HepG2 (cell line): ENCODE measurements around the gene DNPH1. TPM values are rescaled to one million over a fixed set of nuclear protein-coding genes. Genes with fewer than 3 reads are reported as not detected.

ENCODE experiments used
- ATAC-seq: fragments of 200-7000 bp; cut with Tn5 transposase; 3 replicates; pipeline ENCODE4 v1.9.1; 2020; ENCODE audit warnings: mild to moderate bottlenecking, moderate library complexity
- BruUV-seq: library from RNA; stranded (reverse); fragments of 400-500 nt; replicated peaks from 2 replicates; lab custom pipeline; 2021; lab: Mats Ljungman, UMichigan
- CTCF ChIA-PET: fragments of 300-600 bp; formaldehyde crosslinking; extraction: SDS; loops from one replicate; lab custom pipeline; 2021; ENCODE audit warnings: low total read pairs, inconsistent platforms, low intra/inter-chr PET ratio; lab: Yijun Ruan, JAX
- POLR2A ChIA-PET: fragments of 350-600 bp; sonication (Branson Sonifier 250); formaldehyde crosslinking; loops from one replicate; lab custom pipeline; 2020; ENCODE audit warnings: antibody characterized with exemption, inconsistent platforms; lab: Yijun Ruan, JAX
- DNase-seq: peaks from one replicate; pipeline ENCODE4 v3.0.0-alpha.2; 2015; ENCODE audit warnings: low spot score
- FAIRE-seq: peaks from 3 replicates; lab custom pipeline; 2011; peaks lifted over from hg19 to GRCh38; lab: Jason Lieb, UNC
- H2AFZ ChIP-seq: one replicate; pipeline ENCODE4 v1.6.1; 2011; ENCODE audit warnings: low read length, inconsistent platforms
- H3K27ac ChIP-seq: fragments of 300-600 bp; 3 replicates; pipeline ENCODE4 v1.8.0; 2011; ENCODE audit warnings: mixed run types, mild to moderate bottlenecking, mixed read lengths, low read length, inconsistent platforms; ENCODE audit not compliant: insufficient read depth; ENCODE audit errors: extremely low read length
- H3K27me3 ChIP-seq, 2 experiments: fragments of 200-600 bp in 1 of 2; 2 replicates in 1 of 2; 3 replicates in 1 of 2; pipeline versions ENCODE4 v1.6.0 to v1.8.0; 2011; ENCODE audit warnings: low read length in 2 of 2, mild to moderate bottlenecking in 2 of 2, moderate library complexity in 2 of 2, inconsistent platforms in 1 of 2; ENCODE audit not compliant: insufficient read depth in 2 of 2, control insufficient read depth in 1 of 2
- H3K36me3 ChIP-seq, 2 experiments: fragments of 200-600 bp in 1 of 2; replicated peaks in 1 of 2; 2 replicates in 1 of 2; 3 replicates in 1 of 2; pipeline versions ENCODE4 v1.5.1 to v1.8.0; 2011; ENCODE audit warnings: low read length in 2 of 2, inconsistent platforms in 1 of 2; ENCODE audit not compliant: insufficient read depth in 2 of 2, control insufficient read depth in 1 of 2
- H3K4me1 ChIP-seq: 2 replicates; pipeline ENCODE4 v1.5.1; 2012; ENCODE audit warnings: low read length, inconsistent platforms; ENCODE audit not compliant: insufficient read depth
- H3K4me2 ChIP-seq: 2 replicates; pipeline ENCODE4 v1.6.0; 2011; ENCODE audit warnings: low read depth, low read length, inconsistent platforms
- H3K4me3 ChIP-seq, 3 experiments: fragments of 200-600 bp in 1 of 3; sonication (generic), shearing (Covaris generic) in 1 of 3; replicated peaks in 1 of 3; 2 replicates each; pipeline ENCODE4 v1.5.1; 2011 to 2016; ENCODE audit warnings: low read length in 3 of 3, inconsistent platforms in 2 of 3, low read depth in 2 of 3, mild to moderate bottlenecking in 2 of 3, control low read depth in 1 of 3, mixed read lengths in 1 of 3; ENCODE audit not compliant: insufficient read depth in 1 of 3
- H3K79me2 ChIP-seq: one replicate; pipeline ENCODE4 v1.6.1; 2011; ENCODE audit warnings: low read length, inconsistent platforms; ENCODE audit not compliant: insufficient read depth
- H3K9ac ChIP-seq: 2 replicates; pipeline ENCODE4 v1.6.0; 2011; ENCODE audit warnings: mild to moderate bottlenecking, low read depth, low read length, inconsistent platforms; ENCODE audit not compliant: insufficient read depth
- H3K9me3 ChIP-seq: 2 replicates; pipeline ENCODE4 v1.5.1; 2012; ENCODE audit warnings: mild to moderate bottlenecking, low read length
- H4K20me1 ChIP-seq: 2 replicates; pipeline ENCODE4 v1.6.0; 2011; ENCODE audit warnings: inconsistent platforms, mild to moderate bottlenecking, low read length, moderate library complexity; ENCODE audit not compliant: insufficient read depth
- DDIT3 ChIP-seq: sonication (generic); formaldehyde crosslinking; IDR thresholded peaks from 2 replicates; pipeline ENCODE4 v1.4.0; 2020; ENCODE audit warnings: mild to moderate bottlenecking, missing genetic modification reagents
- FOSL2 ChIP-seq: sonication (generic); formaldehyde crosslinking; IDR thresholded peaks from 2 replicates; pipeline ENCODE4 v1.4.0; 2020; ENCODE audit warnings: missing genetic modification reagents
- FOXA1 ChIP-seq, 2 experiments: fragments of 450-650 bp in 1 of 2; sonication (generic) in 1 of 2; formaldehyde crosslinking in 1 of 2; IDR thresholded peaks; 2 replicates each; pipeline versions ENCODE4 v1.4.0 to v1.6.1; 2016 to 2020; ENCODE audit warnings: missing genetic modification reagents in 1 of 2
- GATA4 ChIP-seq: sonication (generic); IDR thresholded peaks from 2 replicates; pipeline ENCODE4 v1.6.1; 2016; ENCODE audit warnings: antibody characterized with exemption, low read depth, borderline replicate concordance
- ISL2 ChIP-seq: sonication (generic); formaldehyde crosslinking; IDR thresholded peaks from 2 replicates; pipeline ENCODE4 v1.5.0; 2020; ENCODE audit warnings: missing genetic modification reagents
- KDM1A ChIP-seq: IDR thresholded peaks from 2 replicates; pipeline ENCODE4 v1.6.1; 2016; ENCODE audit warnings: missing compliant biosample characterization
- MXD1 ChIP-seq: sonication (generic); formaldehyde crosslinking; IDR thresholded peaks from 2 replicates; pipeline ENCODE4 v1.4.0; 2020; ENCODE audit warnings: mild to moderate bottlenecking, missing genetic modification reagents
- PRDM15 ChIP-seq: sonication (generic); formaldehyde crosslinking; IDR thresholded peaks from 2 replicates; pipeline ENCODE4 v1.4.0; 2020; ENCODE audit warnings: missing genetic modification reagents
- THAP7 ChIP-seq: sonication (generic); formaldehyde crosslinking; IDR thresholded peaks from 2 replicates; pipeline ENCODE4 v1.8.1; 2023; ENCODE audit warnings: mild to moderate bottlenecking, missing genetic modification reagents
- ZBTB46 ChIP-seq: sonication (generic); formaldehyde crosslinking; IDR thresholded peaks from 2 replicates; pipeline ENCODE4 v1.4.0; 2020; ENCODE audit warnings: mild to moderate bottlenecking, missing genetic modification reagents, borderline replicate concordance
- ZNF441 ChIP-seq: sonication (generic); formaldehyde crosslinking; IDR thresholded peaks from 2 replicates; pipeline ENCODE4 v1.7.0; 2021; ENCODE audit warnings: missing genetic modification reagents, borderline replicate concordance
- WGBS: methylation state at CpG from one replicate; pipeline ENCODE4 v1.1.6; 2017; ENCODE audit warnings: low lambda C conversion rate; 5-methylcytosine and 5-hydroxymethylcytosine counted together
- in situ Hi-C: cut with HindIII; loops from 2 replicates; pipeline ENCODE4 v1.10.0; 2017; ENCODE audit warnings: low pct_unique_long_range_greater_than_20kb; ENCODE audit not compliant: extremely low pct_ligation_motif_present
- intact Hi-C: fragments of 100-400 bp; cut with micrococcal nuclease; formaldehyde crosslinking; loops from one replicate; pipeline ENCODE4 v1.10.0; 2022; ENCODE audit not compliant: unreplicated experiment
- polyA plus RNA-seq, 8 experiments: library from polyadenylated mRNA; depleted of rRNA in 3 of 8; stranded (reverse) in 7 of 8; unstranded in 1 of 8; fragments of >200 nt; fragmentation: Illumina TruSeq in 4 of 8; extraction: Trizol in 4 of 8; gene quantifications; 2 replicates each; pipeline versions ENCODE4 v1.2.1 to v1.2.3, GENCODE V29; 2011 to 2016; ENCODE audit warnings: low read depth in 4 of 8, missing spikeins in 1 of 8, mixed read lengths in 1 of 8; ENCODE audit not compliant: insufficient read depth in 1 of 8
- total RNA-seq, 5 experiments: library from RNA; depleted of rRNA; stranded (reverse); fragments of >200 nt; fragmentation: Illumina TruSeq; extraction: Trizol; gene quantifications; 2 replicates each; pipeline ENCODE4 v1.2.3, GENCODE V29; 2016; ENCODE audit warnings: low read depth in 1 of 5

The DNPH1 gene
- total and polyA plus RNA-seq, 2 of the 13 experiments (the other 11 are each of a cell fraction or from before 2014, with no cell fraction given): 56.5 to 75.1 TPM

- 43% methylated on average over 8 of the region's 15 CpGs for WGBS
- Histone ChIP-seq H3K4me2 (peak overlapping the region; percentile 32; the same call in 1 of the 2 replicates), H3K27me3 (peaks cover 23 to 81% of the 10 kb centered on the region in 2 experiments), H3K4me1 (peaks cover 42% of the 10 kb centered on the region), H3K9ac (no peak overlapping the region), H3K79me2 (no peaks in the 10 kb centered on the region), H3K36me3 (no peaks in the 10 kb centered on the region), H3K9me3 (no peaks in the 10 kb centered on the region), H4K20me1 (no peaks in the 10 kb centered on the region), H3K27ac (no peak overlapping the region), H2AFZ (no peak overlapping the region), H3K4me3 (no peak overlapping the region)
- intact Hi-C loops: no loop called here
- in situ Hi-C loops: no loop called here
- DNase-seq (no peak), FAIRE-seq (no peak), ATAC-seq (peak; percentile 6; the same call in 2 of the 3 replicates)
- CTCF ChIA-PET: no interaction called here
- POLR2A ChIA-PET: no interaction called here
- BruUV-seq: no TSS peak
- no peak for TF ChIP-seq ZNF441 (CRISPR knock-in tag)
- TF ChIP-seq ISL2 (CRISPR knock-in tag): no peak
- TF ChIP-seq MXD1 (CRISPR knock-in tag): 0 out of 2 replicates have a peak, but pooled peaks have one; percentile 32
- TF ChIP-seq DDIT3 (CRISPR knock-in tag): no peak
- TF ChIP-seq PRDM15 (CRISPR knock-in tag): peak; percentile 29; the same call in 1 of the 2 replicates
- peak; percentile 25; the same call in 1 of the 2 replicates for TF ChIP-seq FOSL2 (CRISPR knock-in tag)
- no peak for TF ChIP-seq FOXA1 (IDR thresholded peaks at IDR 0.05)
- no peak for TF ChIP-seq FOXA1 (CRISPR knock-in tag; IDR thresholded peaks at IDR 0.05)
- no peak for TF ChIP-seq KDM1A (CRISPR knock-in tag)
- no peak for TF ChIP-seq GATA4
- TF ChIP-seq THAP7 (CRISPR knock-in tag): no peak
- TF ChIP-seq ZBTB46: no peak
These were observed 25.0 kb upstream of the DNPH1 start for GRCh38 chr6:43254138-43254817.
